HepG2 (cell line): ENCODE results near the gene IKZF5. TPM values are rescaled to one million over a fixed set of nuclear protein-coding genes. Genes with fewer than 3 reads are reported as not detected.
A peak's percentile ranks its signal among the peaks of the same experiment; 100 is the strongest.

ENCODE experiments used
- ETV5 ChIP-seq: IDR thresholded peaks from 2 replicates; pipeline ENCODE4 v1.6.1; 2018; ENCODE audit warnings: missing biosample characterization, missing genetic modification reagents, inconsistent platforms, borderline replicate concordance
- GATAD2A ChIP-seq: IDR thresholded peaks from 2 replicates; pipeline ENCODE4 v1.6.1; 2016
- HOXA3 ChIP-seq: sonication (generic); formaldehyde crosslinking; IDR thresholded peaks from 2 replicates; pipeline ENCODE4 v1.5.0; 2020; ENCODE audit warnings: missing genetic modification reagents
- KDM2A ChIP-seq: sonication (generic); formaldehyde crosslinking; IDR thresholded peaks from 2 replicates; pipeline ENCODE4 v1.4.0; 2020; ENCODE audit warnings: low read depth, missing genetic modification reagents, borderline replicate concordance
- MATR3 ChIP-seq: sonication (generic); formaldehyde crosslinking; IDR thresholded peaks from 2 replicates; pipeline ENCODE4 v1.4.0; 2020; ENCODE audit warnings: missing genetic modification reagents
- MEIS2 ChIP-seq: sonication (generic); formaldehyde crosslinking; IDR thresholded peaks from 2 replicates; pipeline ENCODE4 v1.9.0; 2021; ENCODE audit warnings: mild to moderate bottlenecking, missing genetic modification reagents
- MIXL1 ChIP-seq: IDR thresholded peaks from 2 replicates; pipeline ENCODE4 v1.6.1; 2016
- NR2F6 ChIP-seq, 2 experiments: IDR thresholded peaks; 2 replicates each; pipeline ENCODE4 v1.6.1; 2016; ENCODE audit warnings: antibody characterized with exemption in 1 of 2, mild to moderate bottlenecking in 1 of 2
- RBM39 ChIP-seq: fragments of 200-400 bp; formaldehyde crosslinking; IDR thresholded peaks from one replicate; pipeline ENCODE4 v1.6.1; 2018; ENCODE audit warnings: antibody characterized with exemption, mild to moderate bottlenecking, low read depth, low read length; ENCODE audit not compliant: poor library complexity, severe bottlenecking
- SP5 ChIP-seq: IDR thresholded peaks from 2 replicates; pipeline ENCODE4 v1.6.1; 2016; ENCODE audit warnings: low read depth, borderline replicate concordance
- ZNF225 ChIP-seq: sonication (generic); formaldehyde crosslinking; IDR thresholded peaks from 2 replicates; pipeline ENCODE4 v1.4.0; 2020; ENCODE audit warnings: mild to moderate bottlenecking, missing genetic modification reagents
- ZNF335 ChIP-seq: sonication (generic); formaldehyde crosslinking; IDR thresholded peaks from 2 replicates; pipeline ENCODE4 v1.4.0; 2020; ENCODE audit warnings: missing genetic modification reagents
- ZNF567 ChIP-seq: sonication (generic); formaldehyde crosslinking; IDR thresholded peaks from 2 replicates; pipeline ENCODE4 v1.8.1; 2023; ENCODE audit warnings: mild to moderate bottlenecking, missing genetic modification reagents, borderline replicate concordance
- ZNF577 ChIP-seq: sonication (generic); formaldehyde crosslinking; IDR thresholded peaks from 2 replicates; pipeline ENCODE4 v1.4.0; 2020; ENCODE audit warnings: mild to moderate bottlenecking, low read depth, missing genetic modification reagents, borderline replicate concordance
- ZNF607 ChIP-seq: sonication (generic); formaldehyde crosslinking; IDR thresholded peaks from 2 replicates; pipeline ENCODE4 v1.5.1; 2020; ENCODE audit warnings: missing genetic modification reagents, mild to moderate bottlenecking, borderline replicate concordance
- ZNF615 ChIP-seq: sonication (generic); formaldehyde crosslinking; IDR thresholded peaks from 2 replicates; pipeline ENCODE4 v1.5.0; 2020; ENCODE audit warnings: mild to moderate bottlenecking, missing genetic modification reagents, borderline replicate concordance
- ZNF768 ChIP-seq: sonication (generic); formaldehyde crosslinking; IDR thresholded peaks from 2 replicates; pipeline ENCODE4 v1.4.0; 2020; ENCODE audit warnings: missing genetic modification reagents
- polyA plus RNA-seq, 8 experiments: library from polyadenylated mRNA; depleted of rRNA in 3 of 8; stranded (reverse) in 7 of 8; unstranded in 1 of 8; fragments of >200 nt; fragmentation: Illumina TruSeq in 4 of 8; extraction: Trizol in 4 of 8; gene quantifications; 2 replicates each; pipeline versions ENCODE4 v1.2.1 to v1.2.3, GENCODE V29; 2011 to 2016; ENCODE audit warnings: low read depth in 4 of 8, missing spikeins in 1 of 8, mixed read lengths in 1 of 8; ENCODE audit not compliant: insufficient read depth in 1 of 8
- total RNA-seq, 5 experiments: library from RNA; depleted of rRNA; stranded (reverse); fragments of >200 nt; fragmentation: Illumina TruSeq; extraction: Trizol; gene quantifications; 2 replicates each; pipeline ENCODE4 v1.2.3, GENCODE V29; 2016; ENCODE audit warnings: low read depth in 1 of 5
- TF ChIP-seq, protein P1 (sequence below): sonication (generic); formaldehyde crosslinking; IDR thresholded peaks from 2 replicates; pipeline ENCODE4 v1.5.1; 2020; ENCODE audit warnings: mild to moderate bottlenecking, missing genetic modification reagents, moderate library complexity
- TF ChIP-seq, protein P2 (sequence below): sonication (generic); formaldehyde crosslinking; IDR thresholded peaks from 2 replicates; pipeline ENCODE4 v1.4.0; 2020; ENCODE audit warnings: missing genetic modification reagents
- TF ChIP-seq, protein P3 (sequence below): sonication (generic); formaldehyde crosslinking; conservative IDR thresholded peaks from 2 replicates; pipeline ENCODE4 v1.4.0; 2020; ENCODE audit warnings: mild to moderate bottlenecking, missing genetic modification reagents, moderate library complexity
- TF ChIP-seq, protein P4 (sequence below): sonication (generic); formaldehyde crosslinking; IDR thresholded peaks from 2 replicates; pipeline ENCODE4 v1.8.0; 2023; ENCODE audit warnings: mild to moderate bottlenecking, missing genetic modification reagents
- TF ChIP-seq, protein P5 (sequence below): sonication (generic); formaldehyde crosslinking; IDR thresholded peaks from 2 replicates; pipeline ENCODE4 v1.5.0; 2020; ENCODE audit warnings: missing genetic modification reagents

IKZF5 gene
- total and polyA plus RNA-seq, 2 of the 13 experiments (the other 11 are each of a cell fraction or from before 2014, with no cell fraction given), result 3.7 to 12.0 TPM

- TF ChIP-seq, protein P1, sequence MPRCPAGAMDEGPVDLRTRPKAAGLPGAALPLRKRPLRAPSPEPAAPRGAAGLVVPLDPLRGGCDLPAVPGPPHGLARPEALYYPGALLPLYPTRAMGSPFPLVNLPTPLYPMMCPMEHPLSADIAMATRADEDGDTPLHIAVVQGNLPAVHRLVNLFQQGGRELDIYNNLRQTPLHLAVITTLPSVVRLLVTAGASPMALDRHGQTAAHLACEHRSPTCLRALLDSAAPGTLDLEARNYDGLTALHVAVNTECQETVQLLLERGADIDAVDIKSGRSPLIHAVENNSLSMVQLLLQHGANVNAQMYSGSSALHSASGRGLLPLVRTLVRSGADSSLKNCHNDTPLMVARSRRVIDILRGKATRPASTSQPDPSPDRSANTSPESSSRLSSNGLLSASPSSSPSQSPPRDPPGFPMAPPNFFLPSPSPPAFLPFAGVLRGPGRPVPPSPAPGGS, result no peak
- peak; percentile 78 for TF ChIP-seq MEIS2 (CRISPR knock-in tag)
- peak; percentile 89 for TF ChIP-seq KDM2A
- peak; percentile 44 for TF ChIP-seq GATAD2A (CRISPR knock-in tag)
- TF ChIP-seq ETV5 (CRISPR knock-in tag), result peak; percentile 34; the same call in 1 of the 2 replicates
- TF ChIP-seq, protein P2, sequence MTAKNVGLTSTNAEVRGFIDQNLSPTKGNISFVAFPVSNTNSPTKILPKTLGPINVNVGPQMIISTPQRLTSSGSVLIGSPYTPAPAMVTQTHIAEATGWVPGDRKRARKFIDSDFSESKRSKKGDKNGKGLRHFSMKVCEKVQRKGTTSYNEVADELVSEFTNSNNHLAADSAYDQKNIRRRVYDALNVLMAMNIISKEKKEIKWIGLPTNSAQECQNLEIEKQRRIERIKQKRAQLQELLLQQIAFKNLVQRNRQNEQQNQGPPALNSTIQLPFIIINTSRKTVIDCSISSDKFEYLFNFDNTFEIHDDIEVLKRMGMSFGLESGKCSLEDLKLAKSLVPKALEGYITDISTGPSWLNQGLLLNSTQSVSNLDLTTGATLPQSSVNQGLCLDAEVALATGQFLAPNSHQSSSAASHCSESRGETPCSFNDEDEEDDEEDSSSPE (CRISPR knock-in tag), result peak; percentile 86
- peak; percentile 99 for TF ChIP-seq HOXA3 (CRISPR knock-in tag)
- peak; percentile 58; the same call in 1 of the 2 replicates for TF ChIP-seq ZNF567
- TF ChIP-seq MIXL1 (CRISPR knock-in tag), result 0 out of 2 replicates have a peak, but pooled peaks have one; percentile 24
- TF ChIP-seq, protein P3, sequence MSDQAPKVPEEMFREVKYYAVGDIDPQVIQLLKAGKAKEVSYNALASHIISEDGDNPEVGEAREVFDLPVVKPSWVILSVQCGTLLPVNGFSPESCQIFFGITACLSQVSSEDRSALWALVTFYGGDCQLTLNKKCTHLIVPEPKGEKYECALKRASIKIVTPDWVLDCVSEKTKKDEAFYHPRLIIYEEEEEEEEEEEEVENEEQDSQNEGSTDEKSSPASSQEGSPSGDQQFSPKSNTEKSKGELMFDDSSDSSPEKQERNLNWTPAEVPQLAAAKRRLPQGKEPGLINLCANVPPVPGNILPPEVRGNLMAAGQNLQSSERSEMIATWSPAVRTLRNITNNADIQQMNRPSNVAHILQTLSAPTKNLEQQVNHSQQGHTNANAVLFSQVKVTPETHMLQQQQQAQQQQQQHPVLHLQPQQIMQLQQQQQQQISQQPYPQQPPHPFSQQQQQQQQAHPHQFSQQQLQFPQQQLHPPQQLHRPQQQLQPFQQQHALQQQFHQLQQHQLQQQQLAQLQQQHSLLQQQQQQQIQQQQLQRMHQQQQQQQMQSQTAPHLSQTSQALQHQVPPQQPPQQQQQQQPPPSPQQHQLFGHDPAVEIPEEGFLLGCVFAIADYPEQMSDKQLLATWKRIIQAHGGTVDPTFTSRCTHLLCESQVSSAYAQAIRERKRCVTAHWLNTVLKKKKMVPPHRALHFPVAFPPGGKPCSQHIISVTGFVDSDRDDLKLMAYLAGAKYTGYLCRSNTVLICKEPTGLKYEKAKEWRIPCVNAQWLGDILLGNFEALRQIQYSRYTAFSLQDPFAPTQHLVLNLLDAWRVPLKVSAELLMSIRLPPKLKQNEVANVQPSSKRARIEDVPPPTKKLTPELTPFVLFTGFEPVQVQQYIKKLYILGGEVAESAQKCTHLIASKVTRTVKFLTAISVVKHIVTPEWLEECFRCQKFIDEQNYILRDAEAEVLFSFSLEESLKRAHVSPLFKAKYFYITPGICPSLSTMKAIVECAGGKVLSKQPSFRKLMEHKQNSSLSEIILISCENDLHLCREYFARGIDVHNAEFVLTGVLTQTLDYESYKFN (CRISPR knock-in tag), result no peak; the same call in 1 of the 2 replicates
- TF ChIP-seq, protein P4, sequence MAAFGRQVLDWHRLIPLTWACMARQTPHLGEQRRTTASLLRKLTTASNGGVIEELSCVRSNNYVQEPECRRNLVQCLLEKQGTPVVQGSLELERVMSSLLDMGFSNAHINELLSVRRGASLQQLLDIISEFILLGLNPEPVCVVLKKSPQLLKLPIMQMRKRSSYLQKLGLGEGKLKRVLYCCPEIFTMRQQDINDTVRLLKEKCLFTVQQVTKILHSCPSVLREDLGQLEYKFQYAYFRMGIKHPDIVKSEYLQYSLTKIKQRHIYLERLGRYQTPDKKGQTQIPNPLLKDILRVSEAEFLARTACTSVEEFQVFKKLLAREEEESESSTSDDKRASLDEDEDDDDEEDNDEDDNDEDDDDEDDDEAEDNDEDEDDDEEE (CRISPR knock-in tag), result peak; percentile 80; the same call in 1 of the 2 replicates
- peak; percentile 27; the same call in 1 of the 2 replicates for TF ChIP-seq ZNF607 (CRISPR knock-in tag)
- peak; percentile 62; the same call in 1 of the 2 replicates for TF ChIP-seq ZNF768 (CRISPR knock-in tag)
- TF ChIP-seq RBM39, result peak; percentile 46
- TF ChIP-seq NR2F6 (IDR thresholded peaks at IDR 0.05), result no peak
- TF ChIP-seq NR2F6 (CRISPR knock-in tag; IDR thresholded peaks at IDR 0.05), result 0 out of 2 replicates have a peak, but pooled peaks have one; percentile 39
- TF ChIP-seq, protein P5, sequence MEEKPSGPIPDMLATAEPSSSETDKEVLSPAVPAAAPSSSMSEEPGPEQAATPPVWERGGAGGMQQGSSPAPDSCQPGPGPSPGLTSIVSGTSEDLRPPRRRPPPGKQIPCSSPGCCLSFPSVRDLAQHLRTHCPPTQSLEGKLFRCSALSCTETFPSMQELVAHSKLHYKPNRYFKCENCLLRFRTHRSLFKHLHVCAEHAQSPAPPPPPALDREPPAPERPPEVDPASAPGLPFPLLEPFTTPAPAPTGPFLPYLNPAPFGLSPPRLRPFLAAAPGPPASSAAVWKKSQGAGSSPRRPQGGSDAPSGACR (CRISPR knock-in tag), result 0 out of 2 replicates have a peak, but pooled peaks have one; percentile 11
- TF ChIP-seq ZNF577 (CRISPR knock-in tag), result no peak
- TF ChIP-seq ZNF335 (CRISPR knock-in tag), result peak; percentile 77
- no peak for TF ChIP-seq SP5
- no peak for TF ChIP-seq ZNF225
- no peak for TF ChIP-seq ZNF615 (CRISPR knock-in tag)
- no peak for TF ChIP-seq MATR3 (CRISPR knock-in tag)
These were observed 28.2 kb downstream of the IKZF5 start, which contains the start of gene PSTK (continued) for GRCh38 chr10:122980209-122981065.
